Lower lobe of right lung (tissue), 2 donors: ENCODE measurements around the gene KIAA2012. TPM values are rescaled to one million over a fixed set of nuclear protein-coding genes. Genes with fewer than 3 reads are reported as not detected.

Source experiments
- ATAC-seq, 2 donors: fragments of 200-7000 bp; cut with Tn5 transposase; one replicate each; pipeline ENCODE4 v1.9.1; 2020 to 2022; ENCODE audit warnings: mild to moderate bottlenecking in 2 of 2, moderate library complexity in 2 of 2
- DNase-seq: peaks from one replicate; pipeline ENCODE4 v3.0.0-alpha.2; 2020
- H3K27ac ChIP-seq: fragments of 200-600 bp; one replicate; pipeline ENCODE4 v1.8.0; 2022
- H3K27me3 ChIP-seq: fragments of 200-600 bp; one replicate; pipeline ENCODE4 v1.8.0; 2022; ENCODE audit warnings: low read depth
- H3K36me3 ChIP-seq: fragments of 200-600 bp; one replicate; pipeline ENCODE4 v1.8.0; 2022; ENCODE audit warnings: mild to moderate bottlenecking
- H3K4me1 ChIP-seq: fragments of 200-600 bp; one replicate; pipeline ENCODE4 v1.8.0; 2022
- H3K4me3 ChIP-seq: fragments of 200-600 bp; one replicate; pipeline ENCODE4 v1.8.0; 2022; ENCODE audit warnings: mild to moderate bottlenecking
- H3K9me3 ChIP-seq: fragments of 200-600 bp; one replicate; pipeline ENCODE4 v1.8.0; 2022
- intact Hi-C: fragments of 100-400 bp; cut with DNase I; formaldehyde crosslinking; loops from one replicate; pipeline ENCODE4 v1.11.0; 2022
- total RNA-seq: library from RNA; stranded (reverse); fragmentation: NEBNext Ultra II Directional; extraction: Animal tissue kit (Norgen Biotek cat#: 25700); gene quantifications from one replicate; pipeline ENCODE4 v1.2.1, GENCODE V29; 2021
- TF ChIP-seq, protein P1 (sequence below): fragments of 200-600 bp; IDR thresholded peaks from one replicate; pipeline ENCODE4 v1.8.0; 2022; ENCODE audit warnings: antibody characterized with exemption, mild to moderate bottlenecking
- donor health status: DM: no; HTN: yes; CAD: no; lungs with severe emphysema.

KIAA2012 gene
- total RNA-seq, 1 donor from 2014 or later, result 2.8 TPM

DNA sequence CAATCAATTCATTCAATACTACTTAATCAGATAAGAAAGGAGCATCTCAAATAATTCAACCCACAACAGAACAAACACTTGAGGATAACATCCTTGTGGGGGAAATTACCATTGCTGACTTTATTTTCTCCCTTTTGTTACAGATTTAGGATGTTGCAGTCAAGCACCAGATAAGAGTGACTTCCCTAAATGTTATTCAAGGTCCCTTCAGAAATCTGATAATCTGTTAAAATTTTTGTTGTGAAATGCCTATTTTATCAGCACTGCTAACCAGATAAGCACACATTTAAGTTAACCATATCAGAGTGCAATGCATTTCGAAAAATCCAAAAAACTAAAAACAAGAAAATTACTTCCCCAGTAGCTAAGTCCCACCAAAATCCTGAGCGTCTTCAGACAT, 131.8 kb downstream of the KIAA2012 start:
- DNase-seq (no peak), ATAC-seq (no peak)
- Histone ChIP-seq H3K27me3 (no peaks in the 10 kb centered on the region), H3K4me3 (no peak overlapping the region), H3K27ac (no peak overlapping the region), H3K9me3 (no peaks in the 10 kb centered on the region), H3K36me3 (peaks cover 53% of the 10 kb centered on the region), H3K4me1 (no peaks in the 10 kb centered on the region)
- TF ChIP-seq, protein P1, sequence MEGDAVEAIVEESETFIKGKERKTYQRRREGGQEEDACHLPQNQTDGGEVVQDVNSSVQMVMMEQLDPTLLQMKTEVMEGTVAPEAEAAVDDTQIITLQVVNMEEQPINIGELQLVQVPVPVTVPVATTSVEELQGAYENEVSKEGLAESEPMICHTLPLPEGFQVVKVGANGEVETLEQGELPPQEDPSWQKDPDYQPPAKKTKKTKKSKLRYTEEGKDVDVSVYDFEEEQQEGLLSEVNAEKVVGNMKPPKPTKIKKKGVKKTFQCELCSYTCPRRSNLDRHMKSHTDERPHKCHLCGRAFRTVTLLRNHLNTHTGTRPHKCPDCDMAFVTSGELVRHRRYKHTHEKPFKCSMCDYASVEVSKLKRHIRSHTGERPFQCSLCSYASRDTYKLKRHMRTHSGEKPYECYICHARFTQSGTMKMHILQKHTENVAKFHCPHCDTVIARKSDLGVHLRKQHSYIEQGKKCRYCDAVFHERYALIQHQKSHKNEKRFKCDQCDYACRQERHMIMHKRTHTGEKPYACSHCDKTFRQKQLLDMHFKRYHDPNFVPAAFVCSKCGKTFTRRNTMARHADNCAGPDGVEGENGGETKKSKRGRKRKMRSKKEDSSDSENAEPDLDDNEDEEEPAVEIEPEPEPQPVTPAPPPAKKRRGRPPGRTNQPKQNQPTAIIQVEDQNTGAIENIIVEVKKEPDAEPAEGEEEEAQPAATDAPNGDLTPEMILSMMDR, result no peak
- intact Hi-C loops, result no loop called here

DNA sequence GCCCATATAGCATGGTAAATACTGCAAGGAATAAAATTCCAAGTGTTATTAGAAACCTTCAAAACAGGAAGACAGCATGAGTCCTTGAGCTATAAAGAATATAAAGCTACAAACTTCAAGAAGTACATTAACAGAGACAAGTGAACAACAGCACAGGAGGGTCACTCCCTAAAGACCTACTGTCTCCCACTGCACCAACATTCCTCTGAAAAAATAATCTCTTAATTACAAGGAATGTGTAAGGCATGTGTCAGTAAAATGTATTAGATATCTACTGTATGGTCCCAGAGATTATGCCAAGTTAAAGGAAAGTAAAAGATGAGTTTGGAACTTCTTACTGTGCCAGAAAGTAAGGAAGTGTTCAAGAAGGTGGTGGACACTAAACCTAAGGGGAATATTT, 135.5 kb downstream of the KIAA2012 start:
- H3K27ac ChIP-seq, result no peak overlapping the region
- TF ChIP-seq, protein P1, result no peak
- H3K36me3 ChIP-seq, result peaks cover 82% of the 10 kb centered on the region
- DNase-seq (no peak), ATAC-seq (no peak)
- no peak overlapping the region for H3K4me3 ChIP-seq
- no peaks in the 10 kb centered on the region for H3K9me3 ChIP-seq
- no peaks in the 10 kb centered on the region for H3K27me3 ChIP-seq
- intact Hi-C loops, result no loop called here
- H3K4me1 ChIP-seq, result no peaks in the 10 kb centered on the region

DNA sequence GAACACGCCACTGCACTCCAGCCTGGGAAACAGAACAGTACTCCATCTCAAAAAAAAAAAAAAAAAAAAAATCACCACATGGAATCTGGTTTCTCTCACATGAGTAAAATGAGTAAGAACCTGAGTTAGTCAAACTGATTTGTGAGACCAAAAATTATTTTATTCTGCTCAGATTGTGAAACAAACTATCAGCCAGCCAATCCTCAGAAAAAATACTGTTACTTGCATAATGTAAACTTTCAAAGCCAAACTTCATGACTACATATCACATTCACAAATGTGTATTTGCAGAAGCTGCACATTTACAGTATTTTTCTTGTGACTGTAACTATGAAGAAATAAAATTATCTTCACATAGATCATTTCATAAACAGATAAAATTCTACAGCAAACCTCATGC, 142.1 kb downstream of the KIAA2012 start:
- no peaks in the 10 kb centered on the region for H3K27me3 ChIP-seq
- peaks cover 68% of the 10 kb centered on the region for H3K36me3 ChIP-seq
- H3K4me3 ChIP-seq, result no peak overlapping the region
- no peaks in the 10 kb centered on the region for H3K4me1 ChIP-seq
- DNase-seq, result no peak
- no peaks in the 10 kb centered on the region for H3K9me3 ChIP-seq
- H3K27ac ChIP-seq, result no peak overlapping the region
- intact Hi-C loops, result no loop called here
- TF ChIP-seq, protein P1, result no peak
- ATAC-seq, result no peak

DNA sequence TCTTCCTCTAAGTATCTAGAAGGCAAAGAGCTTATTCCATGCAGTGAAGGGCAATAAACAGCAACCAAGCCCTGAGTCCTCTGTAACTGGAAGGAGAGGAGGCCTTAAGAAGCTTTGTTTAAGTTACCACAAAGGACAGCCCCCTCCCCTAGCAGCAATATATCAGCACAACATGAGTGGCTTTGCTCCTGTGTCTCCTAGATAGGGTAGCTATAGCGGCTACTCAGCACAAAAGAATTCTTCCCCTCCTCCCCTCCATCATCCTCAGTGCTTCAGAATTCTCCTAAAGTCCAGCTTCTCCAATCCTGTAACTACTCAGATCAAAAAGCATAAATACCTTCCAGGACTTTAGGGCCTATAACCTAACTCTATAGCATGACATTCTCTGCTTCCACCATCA, 148.8 kb downstream of the KIAA2012 start:
- no peaks in the 10 kb centered on the region for H3K9me3 ChIP-seq
- ATAC-seq (no peak), DNase-seq (no peak)
- H3K4me3 ChIP-seq, result no peak overlapping the region
- peaks cover 40% of the 10 kb centered on the region for H3K36me3 ChIP-seq
- no peaks in the 10 kb centered on the region for H3K27me3 ChIP-seq
- H3K27ac ChIP-seq, result no peak overlapping the region
- TF ChIP-seq, protein P1, result no peak
- intact Hi-C loops, result no loop called here
- no peaks in the 10 kb centered on the region for H3K4me1 ChIP-seq

DNA sequence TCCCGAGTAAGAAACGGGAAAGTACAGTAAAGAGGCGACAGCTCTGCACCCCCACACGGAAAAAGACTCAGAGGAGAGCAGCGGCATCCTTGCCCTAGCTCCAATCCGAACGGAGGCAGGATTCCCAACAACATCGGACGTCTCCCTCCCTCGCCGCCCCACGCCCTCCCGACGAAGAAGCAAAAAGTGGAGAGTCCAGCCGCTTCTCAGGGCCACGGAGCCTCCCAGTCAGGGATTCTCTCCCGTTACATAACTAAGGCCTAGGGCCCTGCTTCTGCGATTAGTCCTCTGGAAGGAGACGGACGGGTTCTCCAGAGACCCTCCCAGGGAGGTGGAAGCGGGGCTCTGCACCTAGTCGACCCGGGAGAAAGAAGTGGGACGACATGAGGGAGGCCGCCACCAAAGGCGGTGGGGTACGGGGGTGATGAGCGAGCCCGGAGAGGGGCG, 164.8 kb downstream of the KIAA2012 start:
- no peaks in the 10 kb centered on the region for H3K27me3 ChIP-seq
- ATAC-seq, result peak; percentile 61 to 66

More for the DNA sequence above, 164.8 kb downstream of the KIAA2012 start:
- intact Hi-C loops, result no loop called here
- TF ChIP-seq, protein P1, result no peak
- DNase-seq, result peak; percentile 47
- Histone ChIP-seq H3K9me3 (no peaks in the 10 kb centered on the region), H3K4me1 (peaks cover 26% of the 10 kb centered on the region), H3K27ac (peak overlapping the region; percentile 86), H3K36me3 (no peaks in the 10 kb centered on the region), H3K4me3 (peak overlapping the region; percentile 99)
